Fibroblast of lung (primary cell): Measurements from ENCODE around the gene PHF20. TPM values are rescaled to one million over a fixed set of nuclear protein-coding genes. Genes with fewer than 3 reads are reported as not detected.
"Not testable (repeated sequence)": the region's sequence is repeated elsewhere in the genome, so short reads cannot be mapped to it uniquely, and the experiment has no call there.

Experiments
- DNase-seq, 2 donors: peaks; one replicate each; pipeline versions ENCODE4 v3.0.0 to v3.0.0-alpha.2; 2010; ENCODE audit warnings: low read depth in 2 of 2
- H2AFZ ChIP-seq: 2 replicates; pipeline ENCODE4 v1.5.1; 2012; ENCODE audit warnings: low read length, control low read depth, inconsistent platforms
- H3K27ac ChIP-seq: 2 replicates; pipeline ENCODE4 v1.5.1; 2011; ENCODE audit warnings: low read length, control low read depth; ENCODE audit not compliant: insufficient read depth
- H3K27me3 ChIP-seq: 2 replicates; pipeline ENCODE4 v1.5.1; 2011; ENCODE audit warnings: mild to moderate bottlenecking, low read length; ENCODE audit not compliant: control insufficient read depth, insufficient read depth
- H3K36me3 ChIP-seq: 2 replicates; pipeline ENCODE4 v1.5.1; 2011; ENCODE audit warnings: low read length; ENCODE audit not compliant: control insufficient read depth, insufficient read depth
- H3K4me1 ChIP-seq: 2 replicates; pipeline ENCODE4 v1.5.1; 2011; ENCODE audit warnings: low read length; ENCODE audit not compliant: control insufficient read depth, insufficient read depth; ENCODE audit errors: extremely low read depth
- H3K4me2 ChIP-seq: 2 replicates; pipeline ENCODE4 v1.5.1; 2011; ENCODE audit warnings: low read length, control low read depth; ENCODE audit not compliant: insufficient read depth; ENCODE audit errors: extremely low read depth
- H3K4me3 ChIP-seq, 4 experiments: fragments of 200-600 bp in 1 of 4; sonication (generic) in 1 of 4; replicated peaks in 1 of 4; 2 replicates each; pipeline ENCODE4 v1.5.1; 2011 to 2016; ENCODE audit warnings: low read length in 4 of 4, low read depth in 3 of 4, mild to moderate bottlenecking in 3 of 4, control low read depth in 2 of 4, inconsistent platforms in 1 of 4, mixed read lengths in 1 of 4; ENCODE audit not compliant: insufficient read depth in 1 of 4; ENCODE audit errors: control extremely low read depth in 1 of 4
- H3K79me2 ChIP-seq: 2 replicates; pipeline ENCODE4 v1.5.1; 2012; ENCODE audit warnings: mild to moderate bottlenecking, low read length, inconsistent platforms; ENCODE audit not compliant: control insufficient read depth, insufficient read depth
- H3K9ac ChIP-seq: 2 replicates; pipeline ENCODE4 v1.5.1; 2011; ENCODE audit warnings: mild to moderate bottlenecking, low read length, control low read depth; ENCODE audit not compliant: insufficient read depth
- H3K9me3 ChIP-seq: 2 replicates; pipeline ENCODE4 v1.5.1; 2012; ENCODE audit warnings: low read depth, low read length; ENCODE audit not compliant: control insufficient read depth, insufficient read depth
- H4K20me1 ChIP-seq: 2 replicates; pipeline ENCODE4 v1.5.1; 2011; ENCODE audit warnings: low read length; ENCODE audit not compliant: control insufficient read depth, insufficient read depth; ENCODE audit errors: extremely low read depth
- EZH2 ChIP-seq: IDR thresholded peaks from 2 replicates; pipeline ENCODE4 v1.5.1; 2012; ENCODE audit warnings: low read length, control low read depth, mild to moderate bottlenecking; ENCODE audit errors: missing control alignments
- polyA plus RNA-seq, 2 donors: library from polyadenylated mRNA; depleted of rRNA in 1 of 2; stranded (reverse) in 1 of 2; unstranded in 1 of 2; fragments of >200 nt; gene quantifications; 2 replicates each; pipeline ENCODE4 v1.2.1, GENCODE V29; 2011 to 2012; ENCODE audit warnings: missing spikeins in 1 of 2
- total RNA-seq: library from RNA; depleted of rRNA; stranded (reverse); fragments of >200 nt; gene quantifications from 2 replicates; pipeline ENCODE4 v1.2.1, GENCODE V29; 2014
- TF ChIP-seq, protein P1 (sequence below), 2 donors: IDR thresholded peaks in 1 of 2; conservative IDR thresholded peaks in 1 of 2; 1 replicate in 1 of 2; 2 replicates in 1 of 2; pipeline ENCODE4 v1.5.1; 2011 to 2012; ENCODE audit warnings: low read length in 2 of 2, control low read depth in 1 of 2, inconsistent platforms in 1 of 2, low read depth in 1 of 2, mild to moderate bottlenecking in 1 of 2

Gene PHF20
- total and polyA plus RNA-seq, 2 donors (not counting 1 experiment from before 2014, with no cell fraction given), result 31.4 to 40.1 TPM

- H3K9me3 ChIP-seq, result no peaks in the 10 kb centered on the region
- no peaks in the 10 kb centered on the region for H4K20me1 ChIP-seq
- H3K4me2 ChIP-seq, result no peak overlapping the region
- no peak overlapping the region for H3K27ac ChIP-seq
- TF ChIP-seq, protein P1, sequence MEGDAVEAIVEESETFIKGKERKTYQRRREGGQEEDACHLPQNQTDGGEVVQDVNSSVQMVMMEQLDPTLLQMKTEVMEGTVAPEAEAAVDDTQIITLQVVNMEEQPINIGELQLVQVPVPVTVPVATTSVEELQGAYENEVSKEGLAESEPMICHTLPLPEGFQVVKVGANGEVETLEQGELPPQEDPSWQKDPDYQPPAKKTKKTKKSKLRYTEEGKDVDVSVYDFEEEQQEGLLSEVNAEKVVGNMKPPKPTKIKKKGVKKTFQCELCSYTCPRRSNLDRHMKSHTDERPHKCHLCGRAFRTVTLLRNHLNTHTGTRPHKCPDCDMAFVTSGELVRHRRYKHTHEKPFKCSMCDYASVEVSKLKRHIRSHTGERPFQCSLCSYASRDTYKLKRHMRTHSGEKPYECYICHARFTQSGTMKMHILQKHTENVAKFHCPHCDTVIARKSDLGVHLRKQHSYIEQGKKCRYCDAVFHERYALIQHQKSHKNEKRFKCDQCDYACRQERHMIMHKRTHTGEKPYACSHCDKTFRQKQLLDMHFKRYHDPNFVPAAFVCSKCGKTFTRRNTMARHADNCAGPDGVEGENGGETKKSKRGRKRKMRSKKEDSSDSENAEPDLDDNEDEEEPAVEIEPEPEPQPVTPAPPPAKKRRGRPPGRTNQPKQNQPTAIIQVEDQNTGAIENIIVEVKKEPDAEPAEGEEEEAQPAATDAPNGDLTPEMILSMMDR (conservative IDR thresholded peaks at IDR 0.05 in 1 of 2, IDR thresholded peaks at IDR 0.05 in 1 of 2; ENCODE audit: low read depth in 1 of 2, low read length in 2 of 2), result no peak
- no peak for TF ChIP-seq EZH2
- DNase-seq, result no peak
- no peak overlapping the region for H2AFZ ChIP-seq
- H3K4me1 ChIP-seq, result peaks cover 4% of the 10 kb centered on the region
- no peaks in the 10 kb centered on the region for H3K36me3 ChIP-seq
- no peak overlapping the region for H3K9ac ChIP-seq
- no peak overlapping the region for H3K4me3 ChIP-seq
- H3K27me3 ChIP-seq, result no peaks in the 10 kb centered on the region
- no peaks in the 10 kb centered on the region for H3K79me2 ChIP-seq
These were observed 14.6 kb upstream of the PHF20 start for GRCh38 chr20:35757098-35757705.

- H3K4me3 ChIP-seq, H3K9ac ChIP-seq, H3K36me3 ChIP-seq, DNase-seq, H3K4me1 ChIP-seq, H3K27me3 ChIP-seq, H3K9me3 ChIP-seq, H2AFZ ChIP-seq, H3K27ac ChIP-seq, H3K4me2 ChIP-seq, H3K79me2 ChIP-seq, H4K20me1 ChIP-seq: not testable (repeated sequence)
These were observed 10.3 kb upstream of the PHF20 start for GRCh38 chr20:35761548-35761947.

DNA sequence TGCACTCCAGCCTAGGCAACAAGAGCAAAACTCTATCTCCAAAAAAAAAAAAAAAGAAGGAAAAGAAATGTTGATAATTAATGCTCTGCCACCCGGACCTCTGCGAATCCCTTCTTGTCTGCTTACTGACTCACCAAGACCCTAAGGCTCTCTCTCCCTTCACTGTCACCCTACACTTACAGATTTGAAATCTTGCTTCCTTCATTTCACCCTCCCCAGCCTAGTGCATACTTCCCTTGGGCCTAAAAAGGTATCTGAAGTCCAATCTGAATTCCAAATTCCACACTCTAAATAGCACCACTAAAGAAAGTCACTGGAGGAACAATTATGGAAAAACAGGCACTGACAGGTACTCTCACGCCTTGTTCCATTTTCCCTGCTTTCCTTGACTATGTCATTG, 9.4 kb upstream of the PHF20 start:
- Histone ChIP-seq H2AFZ (no peak overlapping the region), H3K36me3 (no peaks in the 10 kb centered on the region), H3K4me1 (peaks cover 2% of the 10 kb centered on the region), H3K9ac (no peak overlapping the region), H3K27ac (no peak overlapping the region), H3K79me2 (no peaks in the 10 kb centered on the region), H3K4me3 (no peak overlapping the region), H4K20me1 (no peaks in the 10 kb centered on the region), H3K9me3 (no peaks in the 10 kb centered on the region), H3K27me3 (no peaks in the 10 kb centered on the region), H3K4me2 (no peak overlapping the region)
- no peak for DNase-seq
- no peak for TF ChIP-seq EZH2
- TF ChIP-seq, protein P1 (conservative IDR thresholded peaks at IDR 0.05 in 1 of 2, IDR thresholded peaks at IDR 0.05 in 1 of 2; ENCODE audit: low read depth in 1 of 2, low read length in 2 of 2), result no peak

GRCh38 chr20:35764936-35765335, 6.9 kb upstream of the PHF20 start:
- not testable (repeated sequence) for H4K20me1 ChIP-seq, H3K27ac ChIP-seq, H2AFZ ChIP-seq, H3K9ac ChIP-seq, H3K9me3 ChIP-seq, H3K27me3 ChIP-seq, H3K4me3 ChIP-seq, H3K79me2 ChIP-seq, DNase-seq, H3K36me3 ChIP-seq, H3K4me2 ChIP-seq
- peaks cover 15% of the 10 kb centered on the region for H3K4me1 ChIP-seq
